ENCODE data around the gene RAB38.

The RAB38 gene

DNA sequence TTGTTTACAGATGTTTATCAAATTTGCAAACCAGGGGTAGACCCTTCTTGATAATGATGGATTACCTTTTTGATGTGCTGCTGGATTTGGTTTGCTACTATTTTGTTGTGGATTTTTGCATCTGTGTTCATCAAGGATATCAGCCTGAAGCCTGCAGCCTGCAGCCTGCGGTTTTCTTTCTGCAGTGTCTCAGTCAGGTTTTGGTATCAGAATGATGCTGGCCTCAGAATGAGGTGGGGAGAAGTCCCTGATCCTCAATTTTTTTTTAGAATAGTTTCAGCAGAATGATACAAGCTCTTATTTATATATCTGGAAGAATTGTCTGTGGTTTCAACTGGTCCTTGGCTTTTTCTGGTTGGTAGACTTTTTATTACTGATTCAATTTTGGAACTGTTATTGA is 19.7 kb upstream of the RAB38 start:
- H3K4me1 ChIP-seq (ENCODE audit: control insufficient read depth in 2 of 2, insufficient read depth in 2 of 2, low read length in 2 of 2), result no peaks in the 10 kb centered on the region
- H3K4me3 ChIP-seq (ENCODE audit: low read length in 2 of 2), result no peak overlapping the region
- H3K9ac ChIP-seq (ENCODE audit: low read depth in 1 of 2, low read length in 2 of 2), result no peak overlapping the region

DNA sequence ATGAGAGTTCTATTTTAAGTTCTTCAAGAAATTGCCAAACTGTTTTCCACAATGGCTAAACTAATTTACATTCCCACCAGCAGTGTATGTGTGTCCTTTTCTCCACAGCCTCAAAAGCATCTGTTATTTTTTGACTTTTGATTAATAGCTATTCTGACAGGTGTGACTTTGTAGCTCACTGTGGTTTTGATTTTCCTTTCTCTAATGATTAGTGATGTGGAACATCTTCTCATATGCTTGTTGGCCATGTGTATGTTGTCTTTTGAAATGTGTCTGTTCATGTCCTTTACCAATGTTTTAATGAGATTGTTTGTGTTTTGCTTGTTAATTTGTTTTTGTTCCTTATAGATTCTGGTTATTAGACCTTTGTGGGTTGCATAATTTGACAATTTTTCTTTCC is 18.0 kb upstream of the RAB38 start:
- Histone ChIP-seq H3K36me3 (ENCODE audit: control insufficient read depth in 2 of 2, insufficient read depth in 2 of 2, low read length in 2 of 2) (no peaks in the 10 kb centered on the region), H3K4me3 (ENCODE audit: low read length in 2 of 2) (no peak overlapping the region), H3K27ac (ENCODE audit: low read depth in 2 of 2, low read length in 2 of 2) (no peak overlapping the region), H3K9me3 (ENCODE audit: control insufficient read depth in 2 of 2, low read length in 2 of 2) (no peaks in the 10 kb centered on the region), H3K27me3 (ENCODE audit: control insufficient read depth in 2 of 2, insufficient read depth in 2 of 2, low read length in 2 of 2) (no peaks in the 10 kb centered on the region), H3K9ac (ENCODE audit: low read depth in 1 of 2, low read length in 2 of 2) (no peak overlapping the region), H3K4me1 (ENCODE audit: control insufficient read depth in 2 of 2, insufficient read depth in 2 of 2, low read length in 2 of 2) (no peaks in the 10 kb centered on the region)

More for the DNA sequence above, 19.7 kb upstream of the RAB38 start:
- Histone ChIP-seq H3K27me3 (ENCODE audit: control insufficient read depth in 2 of 2, insufficient read depth in 2 of 2, low read length in 2 of 2) (no peaks in the 10 kb centered on the region), H3K9me3 (ENCODE audit: control insufficient read depth in 2 of 2, low read length in 2 of 2) (no peaks in the 10 kb centered on the region), H3K27ac (ENCODE audit: low read depth in 2 of 2, low read length in 2 of 2) (no peak overlapping the region), H3K36me3 (ENCODE audit: control insufficient read depth in 2 of 2, insufficient read depth in 2 of 2, low read length in 2 of 2) (no peaks in the 10 kb centered on the region)

DNA sequence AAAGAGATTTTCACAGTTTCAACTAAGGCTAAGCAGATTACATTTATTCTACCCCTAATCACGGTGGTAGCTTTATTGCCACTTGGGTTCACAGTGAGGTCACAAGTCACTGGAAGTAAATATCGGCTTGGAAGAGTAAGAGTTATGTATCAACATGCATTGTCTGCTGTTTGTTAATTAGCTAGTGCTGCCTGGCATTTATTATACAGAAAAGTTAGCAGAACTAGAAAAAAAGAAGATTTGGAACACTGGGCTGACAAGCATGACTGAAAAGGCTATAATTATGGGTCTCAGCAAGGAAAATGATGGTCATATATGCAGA is 13.7 kb upstream of the RAB38 start:
- H3K27ac ChIP-seq (ENCODE audit: low read depth in 2 of 2, low read length in 2 of 2), result no peak overlapping the region
- H3K4me3 ChIP-seq (ENCODE audit: low read length in 2 of 2), result no peak overlapping the region
- no peak overlapping the region for H3K9ac ChIP-seq (ENCODE audit: low read depth in 1 of 2, low read length in 2 of 2)
- no peaks in the 10 kb centered on the region for H3K9me3 ChIP-seq (ENCODE audit: control insufficient read depth in 2 of 2, low read length in 2 of 2)
- no peaks in the 10 kb centered on the region for H3K4me1 ChIP-seq (ENCODE audit: control insufficient read depth in 2 of 2, insufficient read depth in 2 of 2, low read length in 2 of 2)
- no peaks in the 10 kb centered on the region for H3K36me3 ChIP-seq (ENCODE audit: control insufficient read depth in 2 of 2, insufficient read depth in 2 of 2, low read length in 2 of 2)
- no peaks in the 10 kb centered on the region for H3K27me3 ChIP-seq (ENCODE audit: control insufficient read depth in 2 of 2, insufficient read depth in 2 of 2, low read length in 2 of 2)

DNA sequence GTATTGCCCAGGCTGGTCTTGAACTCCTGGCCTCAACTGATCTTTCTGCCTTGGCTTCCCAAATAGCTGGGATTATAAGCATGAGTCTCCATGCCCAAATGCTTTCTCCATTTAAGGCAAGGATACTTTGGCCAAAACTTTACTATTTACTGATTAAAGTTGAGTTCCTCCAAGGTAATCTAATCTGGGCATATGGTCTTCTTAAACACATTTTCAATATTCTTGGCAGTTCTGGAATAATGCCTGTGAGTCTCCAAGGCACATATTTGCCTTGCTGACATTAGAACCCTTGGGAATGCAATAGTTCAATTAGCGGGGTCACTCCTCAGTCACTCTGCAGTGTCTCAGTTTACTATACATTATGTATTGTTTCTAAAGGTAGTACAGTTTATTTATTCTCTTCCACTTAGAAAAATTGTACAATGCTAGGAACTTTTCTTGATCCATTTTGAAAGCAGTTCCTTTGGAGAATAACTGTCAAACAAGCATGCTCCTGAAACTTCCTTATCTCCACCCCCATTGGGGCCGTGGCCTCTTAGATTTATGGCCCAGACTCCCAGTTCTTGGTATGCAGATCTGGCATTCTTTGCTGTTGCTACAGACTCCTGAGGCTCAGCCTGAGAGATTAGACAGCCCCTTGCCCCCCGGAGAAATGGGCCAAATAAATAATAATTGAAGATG is 13.1 kb upstream of the RAB38 start:
- H3K36me3 ChIP-seq (ENCODE audit: control insufficient read depth in 2 of 2, insufficient read depth in 2 of 2, low read length in 2 of 2), result no peaks in the 10 kb centered on the region
- no peak overlapping the region for H3K27ac ChIP-seq (ENCODE audit: low read depth in 2 of 2, low read length in 2 of 2)
- H3K4me3 ChIP-seq (ENCODE audit: low read length in 2 of 2), result no peak overlapping the region
- no peak overlapping the region for H3K9ac ChIP-seq (ENCODE audit: low read depth in 1 of 2, low read length in 2 of 2)
- no peaks in the 10 kb centered on the region for H3K4me1 ChIP-seq (ENCODE audit: control insufficient read depth in 2 of 2, insufficient read depth in 2 of 2, low read length in 2 of 2)
- no peaks in the 10 kb centered on the region for H3K9me3 ChIP-seq (ENCODE audit: control insufficient read depth in 2 of 2, low read length in 2 of 2)
- no peaks in the 10 kb centered on the region for H3K27me3 ChIP-seq (ENCODE audit: control insufficient read depth in 2 of 2, insufficient read depth in 2 of 2, low read length in 2 of 2)

DNA sequence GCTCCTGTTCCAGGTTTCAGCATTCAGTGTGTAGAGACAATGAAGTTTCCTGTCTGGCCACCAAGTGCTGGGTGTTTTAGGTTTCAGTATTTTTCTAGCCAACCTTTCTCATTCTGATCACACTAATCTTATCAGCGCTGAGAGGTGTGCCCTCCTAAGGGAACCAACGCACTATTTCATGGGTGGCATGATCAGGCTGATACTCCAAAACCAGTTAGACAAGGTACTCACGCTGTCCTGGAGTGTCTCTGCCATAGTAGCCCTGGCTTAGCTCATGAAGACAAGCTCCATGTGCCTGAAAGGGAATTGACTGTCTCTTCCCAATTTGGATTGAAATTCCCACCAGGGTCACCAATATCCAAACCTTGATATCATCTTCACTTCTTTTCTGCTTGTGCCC is 8.0 kb upstream of the RAB38 start:
- Histone ChIP-seq H3K27ac (ENCODE audit: low read depth in 2 of 2, low read length in 2 of 2) (no peak overlapping the region), H3K4me1 (ENCODE audit: control insufficient read depth in 2 of 2, insufficient read depth in 2 of 2, low read length in 2 of 2) (no peaks in the 10 kb centered on the region), H3K9ac (ENCODE audit: low read depth in 1 of 2, low read length in 2 of 2) (no peak overlapping the region), H3K36me3 (ENCODE audit: control insufficient read depth in 2 of 2, insufficient read depth in 2 of 2, low read length in 2 of 2) (no peaks in the 10 kb centered on the region), H3K4me3 (ENCODE audit: low read length in 2 of 2) (no peak overlapping the region), H3K27me3 (ENCODE audit: control insufficient read depth in 2 of 2, insufficient read depth in 2 of 2, low read length in 2 of 2) (no peaks in the 10 kb centered on the region), H3K9me3 (ENCODE audit: control insufficient read depth in 2 of 2, low read length in 2 of 2) (no peaks in the 10 kb centered on the region)

DNA sequence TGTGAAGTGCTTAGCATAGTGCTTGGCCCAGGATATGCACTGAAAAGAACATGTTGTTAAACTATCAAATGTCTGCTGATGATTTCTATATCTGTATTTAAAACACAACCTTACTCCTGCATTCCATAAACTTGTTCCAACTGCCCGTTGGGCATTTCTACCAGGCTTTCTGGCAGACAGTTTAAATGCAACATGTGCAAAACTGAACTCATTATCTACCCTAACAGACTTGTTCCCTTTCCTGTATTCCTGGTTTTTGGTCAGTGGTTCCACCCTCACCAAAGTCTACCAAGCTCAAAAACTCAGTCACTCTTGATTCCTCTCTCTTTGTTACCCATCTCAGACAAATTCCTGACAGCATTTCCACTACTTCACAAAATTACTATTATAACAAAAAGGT is 6.5 kb upstream of the RAB38 start:
- Histone ChIP-seq H3K27ac (ENCODE audit: low read depth in 2 of 2, low read length in 2 of 2) (no peak overlapping the region), H3K4me3 (ENCODE audit: low read length in 2 of 2) (no peak overlapping the region), H3K27me3 (ENCODE audit: control insufficient read depth in 2 of 2, insufficient read depth in 2 of 2, low read length in 2 of 2) (no peaks in the 10 kb centered on the region), H3K36me3 (ENCODE audit: control insufficient read depth in 2 of 2, insufficient read depth in 2 of 2, low read length in 2 of 2) (no peaks in the 10 kb centered on the region), H3K4me1 (ENCODE audit: control insufficient read depth in 2 of 2, insufficient read depth in 2 of 2, low read length in 2 of 2) (no peaks in the 10 kb centered on the region), H3K9ac (ENCODE audit: low read depth in 1 of 2, low read length in 2 of 2) (no peak overlapping the region), H3K9me3 (ENCODE audit: control insufficient read depth in 2 of 2, low read length in 2 of 2) (no peaks in the 10 kb centered on the region)

DNA sequence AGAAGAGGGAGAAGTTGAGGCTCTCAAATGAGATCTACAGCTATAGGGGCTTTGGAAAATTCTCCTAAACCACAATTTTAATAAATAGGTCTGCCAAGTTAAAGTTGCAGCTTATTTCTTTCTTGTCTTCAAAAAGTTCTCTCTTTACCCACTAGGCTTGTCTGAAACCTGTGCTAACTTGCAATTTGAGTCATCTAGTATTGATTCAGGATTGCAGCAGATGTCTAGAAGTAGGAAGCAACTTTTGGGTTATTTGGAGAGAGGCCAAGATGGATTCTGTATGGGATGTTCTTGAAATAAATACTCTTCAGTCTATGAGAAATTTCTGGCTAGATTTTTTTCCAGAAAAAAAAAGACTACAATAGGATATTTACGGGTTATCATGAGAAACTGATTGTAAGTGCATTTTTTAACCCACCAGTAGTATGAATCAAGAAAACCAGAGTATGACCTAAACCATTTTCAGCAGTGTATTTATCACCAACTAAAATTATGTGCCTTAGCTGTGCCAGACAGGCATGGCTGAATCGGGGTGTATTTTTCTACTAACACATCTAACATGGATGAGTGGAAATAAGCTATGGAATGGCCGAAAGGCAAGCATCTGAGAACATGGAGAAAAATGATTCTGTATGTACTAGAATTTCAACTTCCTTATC is 4.9 kb upstream of the RAB38 start:
- Histone ChIP-seq H3K4me1 (ENCODE audit: control insufficient read depth in 2 of 2, insufficient read depth in 2 of 2, low read length in 2 of 2) (peaks cover under 1 to 2% of the 10 kb centered on the region in 2 donors), H3K9me3 (ENCODE audit: control insufficient read depth in 2 of 2, low read length in 2 of 2) (no peaks in the 10 kb centered on the region), H3K27ac (ENCODE audit: low read depth in 2 of 2, low read length in 2 of 2) (no peak overlapping the region), H3K9ac (ENCODE audit: low read depth in 1 of 2, low read length in 2 of 2) (no peak overlapping the region), H3K36me3 (ENCODE audit: control insufficient read depth in 2 of 2, insufficient read depth in 2 of 2, low read length in 2 of 2) (no peaks in the 10 kb centered on the region), H3K27me3 (ENCODE audit: control insufficient read depth in 2 of 2, insufficient read depth in 2 of 2, low read length in 2 of 2) (no peaks in the 10 kb centered on the region), H3K4me3 (ENCODE audit: low read length in 2 of 2) (no peak overlapping the region)

DNA sequence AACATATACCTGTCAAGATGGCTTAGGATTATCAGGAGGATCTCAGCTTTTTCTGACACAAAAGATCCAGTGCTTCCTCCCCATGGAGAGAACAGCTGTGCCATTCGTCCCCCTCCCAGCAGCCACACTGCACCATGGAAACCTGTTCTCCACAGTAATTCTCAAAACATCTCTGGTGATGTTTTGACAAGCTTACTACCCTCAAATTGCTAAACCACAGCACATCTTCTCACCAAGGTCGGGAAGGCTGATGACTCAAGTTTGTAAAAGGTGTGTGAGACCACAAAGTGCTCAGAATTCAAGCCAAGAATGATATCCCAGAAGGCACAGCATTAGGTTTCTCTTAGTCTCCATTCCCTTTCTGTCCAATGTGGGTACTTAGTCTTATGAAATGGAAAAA is 3.9 kb upstream of the RAB38 start:
- peaks cover 4% of the 10 kb centered on the region in 2 donors for H3K4me1 ChIP-seq (ENCODE audit: control insufficient read depth in 2 of 2, insufficient read depth in 2 of 2, low read length in 2 of 2)
- H3K9ac ChIP-seq (ENCODE audit: low read depth in 1 of 2, low read length in 2 of 2), result no peak overlapping the region
- no peaks in the 10 kb centered on the region for H3K9me3 ChIP-seq (ENCODE audit: control insufficient read depth in 2 of 2, low read length in 2 of 2)
- H3K4me3 ChIP-seq (ENCODE audit: low read length in 2 of 2), result no peak overlapping the region
- H3K36me3 ChIP-seq (ENCODE audit: control insufficient read depth in 2 of 2, insufficient read depth in 2 of 2, low read length in 2 of 2), result no peaks in the 10 kb centered on the region
- no peak overlapping the region for H3K27ac ChIP-seq (ENCODE audit: low read depth in 2 of 2, low read length in 2 of 2)
- no peaks in the 10 kb centered on the region for H3K27me3 ChIP-seq (ENCODE audit: control insufficient read depth in 2 of 2, insufficient read depth in 2 of 2, low read length in 2 of 2)

DNA sequence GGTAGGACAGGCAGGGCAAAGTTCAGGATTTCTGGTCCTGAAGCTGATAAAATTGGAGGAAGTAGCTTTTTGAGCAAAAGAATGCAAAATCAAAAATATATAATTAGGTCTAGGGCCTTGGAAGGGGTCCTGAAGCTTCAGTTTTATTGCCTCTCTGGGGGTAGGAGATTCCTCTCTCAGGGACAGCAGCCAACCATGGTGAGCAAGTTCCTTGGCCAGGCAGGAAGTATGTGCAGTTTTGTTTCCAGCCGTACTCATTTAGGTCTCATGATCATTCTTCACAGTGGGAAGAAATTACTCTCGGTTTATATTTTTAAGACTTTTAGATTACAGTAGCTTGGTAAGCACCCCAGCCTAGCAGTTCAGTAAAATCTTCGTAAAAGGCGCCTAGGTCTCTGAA is 2.9 kb upstream of the RAB38 start:
- Histone ChIP-seq H3K9me3 (ENCODE audit: control insufficient read depth in 2 of 2, low read length in 2 of 2) (no peaks in the 10 kb centered on the region), H3K4me3 (ENCODE audit: low read length in 2 of 2) (no peak overlapping the region), H3K36me3 (ENCODE audit: control insufficient read depth in 2 of 2, insufficient read depth in 2 of 2, low read length in 2 of 2) (no peaks in the 10 kb centered on the region), H3K27me3 (ENCODE audit: control insufficient read depth in 2 of 2, insufficient read depth in 2 of 2, low read length in 2 of 2) (no peaks in the 10 kb centered on the region), H3K4me1 (ENCODE audit: control insufficient read depth in 2 of 2, insufficient read depth in 2 of 2, low read length in 2 of 2) (peaks cover 4% of the 10 kb centered on the region in 2 donors), H3K9ac (ENCODE audit: low read depth in 1 of 2, low read length in 2 of 2) (no peak overlapping the region), H3K27ac (ENCODE audit: low read depth in 2 of 2, low read length in 2 of 2) (no peak overlapping the region)

DNA sequence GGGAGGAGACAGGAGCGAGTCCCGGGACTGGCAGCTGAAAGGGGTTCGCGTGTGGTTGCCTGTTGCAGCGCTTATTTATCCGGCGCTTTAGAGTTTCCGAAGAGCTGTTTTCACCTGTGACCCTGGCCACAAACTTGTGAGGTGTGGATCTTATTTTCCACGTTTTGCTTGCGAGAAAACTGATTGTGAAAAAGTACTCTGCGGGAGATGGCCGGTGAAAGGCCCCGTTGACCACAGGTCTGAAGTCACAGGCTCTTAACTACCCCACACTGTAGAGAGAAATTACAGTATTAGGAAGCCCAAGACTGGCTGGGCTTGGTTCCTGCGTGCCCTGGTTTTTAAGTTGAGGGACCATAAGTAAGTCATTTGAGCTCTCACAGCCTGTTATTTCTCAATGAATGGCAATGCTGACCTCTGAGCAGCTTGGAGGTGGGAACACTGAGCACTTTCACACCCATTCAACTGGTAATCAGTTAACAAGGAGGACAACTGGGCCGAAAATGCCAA is 379 bp upstream of the RAB38 start:
- Histone ChIP-seq H3K9me3 (ENCODE audit: control insufficient read depth in 2 of 2, low read length in 2 of 2) (no peaks in the 10 kb centered on the region), H3K4me3 (ENCODE audit: low read length in 2 of 2) (peak overlapping the region in 1 of 2 donors; percentile 72), H3K9ac (ENCODE audit: low read depth in 1 of 2, low read length in 2 of 2) (no peak overlapping the region), H3K36me3 (ENCODE audit: control insufficient read depth in 2 of 2, insufficient read depth in 2 of 2, low read length in 2 of 2) (no peaks in the 10 kb centered on the region), H3K27me3 (ENCODE audit: control insufficient read depth in 2 of 2, insufficient read depth in 2 of 2, low read length in 2 of 2) (no peaks in the 10 kb centered on the region), H3K27ac (ENCODE audit: low read depth in 2 of 2, low read length in 2 of 2) (no peak overlapping the region), H3K4me1 (ENCODE audit: control insufficient read depth in 2 of 2, insufficient read depth in 2 of 2, low read length in 2 of 2) (peaks cover 4% of the 10 kb centered on the region in 2 donors)

Measured in mucosa of rectum (tissue), 2 donors.